PC-9 (cell line): ENCODE results near the gene KRTAP5-1. TPM values are rescaled to one million over a fixed set of nuclear protein-coding genes. Genes with fewer than 3 reads are reported as not detected.

Experiments used
- BruUV-seq: library from RNA; stranded (reverse); fragments of 400-500 nt; replicated peaks from 2 replicates; lab custom pipeline; 2021; lab: Mats Ljungman, UMichigan
- CTCF ChIA-PET: fragments of 300-600 bp; sonication (Branson Sonifier 250); formaldehyde crosslinking; loops from one replicate; lab custom pipeline; 2022; ENCODE audit warnings: antibody characterized with exemption; lab: Charles Lee
- POLR2A ChIA-PET: fragments of 300-600 bp; sonication (Branson Sonifier 250); formaldehyde crosslinking; loops from one replicate; lab custom pipeline; 2022; ENCODE audit warnings: antibody characterized with exemption; ENCODE audit not compliant: unreplicated experiment; lab: Charles Lee
- DNase-seq, 2 experiments: peaks; one replicate each; pipeline versions ENCODE4 v3.0.0 to v3.0.0-alpha.2; 2015 to 2022; ENCODE audit warnings: mixed read lengths in 1 of 2
- H2AFZ ChIP-seq: fragments of 200-600 bp; sonication (generic); 2 replicates; pipeline ENCODE4 v1.8.1; 2017; ENCODE audit warnings: antibody characterized with exemption
- H3F3A ChIP-seq: fragments of 200-600 bp; sonication (generic); 2 replicates; pipeline ENCODE4 v1.8.1; 2017; ENCODE audit warnings: antibody characterized with exemption, mild to moderate bottlenecking, low read depth; ENCODE audit not compliant: insufficient read depth
- H3K27ac ChIP-seq: fragments of 200-600 bp; sonication (generic); 2 replicates; pipeline ENCODE4 v1.6.1; 2016; ENCODE audit warnings: mixed run types
- H3K27me3 ChIP-seq: fragments of 200-600 bp; sonication (generic); 2 replicates; pipeline ENCODE4 v1.6.1; 2016; ENCODE audit warnings: low read depth, mixed run types; ENCODE audit not compliant: insufficient read depth
- H3K36me3 ChIP-seq: fragments of 200-600 bp; sonication (generic); 2 replicates; pipeline ENCODE4 v1.6.1; 2016; ENCODE audit warnings: low read depth, mixed run types
- H3K4me1 ChIP-seq: fragments of 200-600 bp; sonication (generic); replicated peaks from 2 replicates; pipeline ENCODE4 v1.6.1; 2016; ENCODE audit warnings: mixed run types; ENCODE audit not compliant: insufficient read depth
- H3K4me2 ChIP-seq: fragments of 200-600 bp; sonication (generic); 2 replicates; pipeline ENCODE4 v1.6.1; 2017; ENCODE audit warnings: mixed run types
- H3K4me3 ChIP-seq: fragments of 200-600 bp; sonication (generic); 2 replicates; pipeline ENCODE4 v1.6.1; 2016; ENCODE audit warnings: mixed run types
- H3K79me2 ChIP-seq: fragments of 200-600 bp; sonication (generic); 2 replicates; pipeline ENCODE4 v1.6.1; 2017; ENCODE audit warnings: low read depth, mixed run types
- H3K9me2 ChIP-seq: fragments of 200-600 bp; sonication (generic); 2 replicates; pipeline ENCODE4 v1.8.1; 2017; ENCODE audit warnings: mild to moderate bottlenecking; ENCODE audit not compliant: insufficient read depth
- H3K9me3 ChIP-seq: fragments of 200-600 bp; sonication (generic); 2 replicates; pipeline ENCODE4 v1.8.1; 2016; ENCODE audit warnings: low read depth; ENCODE audit not compliant: insufficient read depth
- H4K20me1 ChIP-seq: fragments of 200-600 bp; sonication (generic); 2 replicates; pipeline ENCODE4 v1.8.1; 2017; ENCODE audit not compliant: insufficient read depth
- EZH2 ChIP-seq: fragments of 200-600 bp; sonication (generic); IDR thresholded peaks from 2 replicates; pipeline ENCODE4 v1.8.0; 2017; ENCODE audit warnings: antibody characterized with exemption, low read depth
- intact Hi-C: fragments of 100-400 bp; cut with micrococcal nuclease; formaldehyde crosslinking; loops from one replicate; pipeline ENCODE4 v1.10.0; 2022; ENCODE audit not compliant: unreplicated experiment
- total RNA-seq: library from RNA; stranded (reverse); gene quantifications from 2 replicates; pipeline ENCODE4 v1.2.3, GENCODE V29; 2021
- TF ChIP-seq, protein P1 (sequence below): fragments of 200-600 bp; sonication (generic); conservative IDR thresholded peaks from 2 replicates; pipeline ENCODE4 v1.6.1; 2017; ENCODE audit warnings: mixed run types, antibody characterized with exemption, mild to moderate bottlenecking, moderate library complexity

The KRTAP5-1 gene
- total RNA-seq, 1 experiment from 2014 or later, result not detected

DNA sequence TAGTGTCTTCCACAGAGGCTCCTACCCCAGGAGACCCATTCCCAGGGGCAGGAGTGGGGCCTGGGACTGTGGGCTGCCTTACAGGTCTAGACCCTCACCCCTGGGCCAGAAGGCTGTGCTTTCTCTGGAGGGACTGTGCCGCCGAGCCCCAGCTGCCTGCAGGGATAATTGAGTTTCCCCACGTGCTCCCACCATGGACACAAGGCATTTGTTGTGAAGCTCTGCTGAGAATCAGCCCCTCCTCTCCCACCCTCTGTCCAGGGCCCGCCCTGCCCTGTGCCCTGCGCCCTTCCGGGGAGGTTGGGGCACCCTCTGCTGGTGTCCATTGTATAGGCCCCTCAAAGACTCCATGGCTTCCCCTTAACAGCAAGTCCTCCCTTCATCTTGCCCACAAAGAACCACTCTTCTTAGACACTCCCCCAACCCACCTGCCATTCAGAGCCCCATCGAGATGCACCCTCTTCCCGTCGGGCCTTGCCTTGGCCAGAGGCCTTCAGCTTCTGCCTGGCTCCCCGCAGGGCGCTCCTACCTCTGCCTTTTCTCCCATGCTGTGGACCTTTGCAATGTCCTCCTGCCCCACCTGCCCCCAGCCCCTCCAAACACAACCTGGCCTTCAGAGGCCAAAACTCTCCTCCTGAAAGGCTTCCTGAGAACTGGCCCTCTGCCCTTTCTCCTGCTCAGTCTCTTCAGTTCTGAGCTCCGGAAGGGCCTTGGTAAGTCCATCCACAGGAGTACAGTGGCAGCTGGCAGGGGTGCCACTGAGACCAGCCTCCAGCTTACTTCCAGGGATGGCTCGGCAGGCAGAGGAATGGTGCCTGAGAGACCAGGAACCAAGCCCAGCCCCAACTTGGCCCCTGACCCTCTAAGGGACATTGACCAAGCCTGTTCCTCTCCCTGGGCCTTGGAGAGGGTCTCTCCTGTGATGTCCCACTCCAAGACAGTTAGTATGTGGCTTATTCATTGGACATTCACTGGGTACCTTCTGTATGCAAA lies 35.4 kb downstream of the KRTAP5-1 start:
- no peak for DNase-seq
- Histone ChIP-seq H3K27ac (no peak overlapping the region), H3F3A (no peaks in the 10 kb centered on the region), H3K9me2 (no peaks in the 10 kb centered on the region), H3K36me3 (no peaks in the 10 kb centered on the region), H3K4me2 (no peak overlapping the region), H4K20me1 (no peaks in the 10 kb centered on the region), H2AFZ (no peak overlapping the region), H3K27me3 (peaks cover 8% of the 10 kb centered on the region; the same call in 1 of the 2 replicates), H3K79me2 (no peaks in the 10 kb centered on the region), H3K9me3 (no peaks in the 10 kb centered on the region), H3K4me1 (peaks cover 4% of the 10 kb centered on the region), H3K4me3 (no peak overlapping the region)
- ChIA-PET CTCF (no interaction called here), POLR2A (no interaction called here)
- no TSS peak for BruUV-seq
- TF ChIP-seq, protein P1, sequence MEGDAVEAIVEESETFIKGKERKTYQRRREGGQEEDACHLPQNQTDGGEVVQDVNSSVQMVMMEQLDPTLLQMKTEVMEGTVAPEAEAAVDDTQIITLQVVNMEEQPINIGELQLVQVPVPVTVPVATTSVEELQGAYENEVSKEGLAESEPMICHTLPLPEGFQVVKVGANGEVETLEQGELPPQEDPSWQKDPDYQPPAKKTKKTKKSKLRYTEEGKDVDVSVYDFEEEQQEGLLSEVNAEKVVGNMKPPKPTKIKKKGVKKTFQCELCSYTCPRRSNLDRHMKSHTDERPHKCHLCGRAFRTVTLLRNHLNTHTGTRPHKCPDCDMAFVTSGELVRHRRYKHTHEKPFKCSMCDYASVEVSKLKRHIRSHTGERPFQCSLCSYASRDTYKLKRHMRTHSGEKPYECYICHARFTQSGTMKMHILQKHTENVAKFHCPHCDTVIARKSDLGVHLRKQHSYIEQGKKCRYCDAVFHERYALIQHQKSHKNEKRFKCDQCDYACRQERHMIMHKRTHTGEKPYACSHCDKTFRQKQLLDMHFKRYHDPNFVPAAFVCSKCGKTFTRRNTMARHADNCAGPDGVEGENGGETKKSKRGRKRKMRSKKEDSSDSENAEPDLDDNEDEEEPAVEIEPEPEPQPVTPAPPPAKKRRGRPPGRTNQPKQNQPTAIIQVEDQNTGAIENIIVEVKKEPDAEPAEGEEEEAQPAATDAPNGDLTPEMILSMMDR, result no peak
- no peak for TF ChIP-seq EZH2
- intact Hi-C loops, result loop anchor here (5.0 to 10.0 kb wide), 2 partner anchors 78 to 275 kb away; partner anchors contain the start of gene KRTAP5-5

DNA sequence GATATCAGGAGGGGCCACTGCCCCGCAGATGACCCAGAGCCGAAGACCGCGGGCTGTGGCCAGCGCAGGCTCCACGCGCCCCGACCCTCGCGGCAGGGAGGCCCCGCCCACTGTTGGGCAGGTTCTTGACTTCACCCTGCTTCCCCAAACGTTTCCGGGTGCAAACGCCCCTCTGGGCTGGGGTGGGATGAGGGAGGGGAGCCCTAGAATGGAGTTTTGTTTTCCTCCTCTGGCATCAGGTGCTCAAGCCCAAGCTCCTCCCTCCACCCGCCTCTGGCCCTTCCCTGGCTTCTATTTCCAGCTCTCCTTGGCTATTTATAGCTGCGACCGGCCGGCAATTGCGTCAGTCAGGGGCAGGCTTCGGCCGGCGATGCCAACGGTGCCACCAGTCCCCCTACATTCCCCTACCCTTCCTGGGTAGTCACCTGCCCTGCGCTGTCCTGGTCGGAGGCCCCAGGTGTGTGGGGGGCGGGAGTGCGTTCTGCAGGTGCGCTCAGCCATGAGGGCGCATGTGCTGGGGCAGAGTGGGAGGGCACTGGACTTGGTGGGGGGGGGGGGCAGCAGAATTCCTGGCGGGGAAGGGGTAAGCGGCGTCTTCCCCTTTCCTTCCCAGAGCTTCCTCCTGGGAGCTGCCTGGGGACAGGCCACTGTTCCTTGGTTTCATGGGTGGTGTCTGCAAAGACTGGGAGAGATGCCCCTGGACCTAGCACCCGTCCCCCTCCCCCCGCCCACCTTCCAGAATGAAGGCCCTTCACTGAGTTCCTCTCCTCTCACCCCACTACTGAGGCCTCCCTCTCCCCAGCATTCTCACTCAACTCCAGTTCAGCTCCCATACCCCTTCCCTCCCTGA lies 36.6 kb downstream of the KRTAP5-1 start:
- Histone ChIP-seq H3K36me3 (no peaks in the 10 kb centered on the region), H3K9me3 (no peaks in the 10 kb centered on the region), H3K27me3 (peaks cover 8% of the 10 kb centered on the region; the same call in 1 of the 2 replicates), H4K20me1 (no peaks in the 10 kb centered on the region), H3K27ac (no peak overlapping the region), H3K4me1 (no peaks in the 10 kb centered on the region; the same call in none of the 2 replicates), H2AFZ (peak overlapping the region; percentile 69; the same call in 1 of the 2 replicates), H3F3A (no peaks in the 10 kb centered on the region), H3K9me2 (no peaks in the 10 kb centered on the region), H3K4me3 (peak overlapping the region; percentile 38; the same call in 1 of the 2 replicates), H3K4me2 (peak overlapping the region; percentile 75), H3K79me2 (no peaks in the 10 kb centered on the region)
- POLR2A ChIA-PET, result interaction anchor here (0.6 to 1.0 kb wide), 2 partner anchors 25 to 1262 kb away, joined by 4 read pairs; no protein-coding TSS in a partner anchor
- CTCF ChIA-PET, result interaction anchor here (0.6 to 1.0 kb wide), 2 partner anchors 9 to 25 kb away, joined by 3 to 6 read pairs; no protein-coding TSS in a partner anchor
- DNase-seq, result peak; percentile 68 to 74
- TF ChIP-seq, protein P1, result no peak
- no peak for TF ChIP-seq EZH2
- TSS peak; percentile 59 for BruUV-seq
- intact Hi-C loops, result loop anchor here (5.0 to 10.0 kb wide), 2 partner anchors 79 to 276 kb away; partner anchors contain the start of gene KRTAP5-5
